Activated CD8-positive, alpha-beta T cell treated with anti-CD3 and anti-CD28 coated beads, Interleukin-2, amount 10 ng/mL, durations not matched to agents 7 days and 5 days (primary cell): ENCODE results near the gene MIOS. TPM values are rescaled to one million over a fixed set of nuclear protein-coding genes. Genes with fewer than 3 reads are reported as not detected.

Source experiments
- ATAC-seq: fragments of 150-1000 bp; cut with Tn5 transposase; one replicate; pipeline ENCODE4 v1.10.0; 2021; ENCODE audit warnings: moderate library complexity
- CTCF ChIA-PET: fragments of 350-600 bp; sonication (Branson Sonifier 250); formaldehyde crosslinking; loops from one replicate; lab custom pipeline; 2021; ENCODE audit warnings: antibody characterized with exemption; lab: Charles Lee
- POLR2A ChIA-PET: fragments of 350-600 bp; sonication (Branson Sonifier 250); formaldehyde crosslinking; loops from one replicate; lab custom pipeline; 2021; ENCODE audit warnings: antibody characterized with exemption; lab: Charles Lee
- DNase-seq: peaks from one replicate; pipeline ENCODE4 v3.0.0-alpha.2; 2020
- H3K27ac Mint-ChIP-seq: one replicate; pipeline ENCODE4 v1.8.0; 2021; ENCODE audit warnings: mild to moderate bottlenecking, mixed read lengths
- H3K27me3 Mint-ChIP-seq: one replicate; pipeline ENCODE4 v1.8.0; 2021; ENCODE audit warnings: low read depth, mixed read lengths
- H3K36me3 Mint-ChIP-seq: one replicate; pipeline ENCODE4 v1.8.0; 2021; ENCODE audit warnings: low read depth, mixed read lengths
- H3K4me1 Mint-ChIP-seq: one replicate; pipeline ENCODE4 v1.8.0; 2021; ENCODE audit warnings: low read depth, mixed read lengths
- H3K4me3 Mint-ChIP-seq: one replicate; pipeline ENCODE4 v1.8.0; 2021; ENCODE audit warnings: mild to moderate bottlenecking, mixed read lengths
- H3K9me3 Mint-ChIP-seq: one replicate; pipeline ENCODE4 v1.8.0; 2022; ENCODE audit warnings: mixed read lengths; ENCODE audit not compliant: insufficient read depth
- total RNA-seq, 2 experiments: library from RNA; stranded (reverse); gene quantifications; one replicate each; pipeline ENCODE4 v1.2.3, GENCODE V29; 2021

Gene MIOS
- total RNA-seq, 2 experiments from 2014 or later: 37.1 to 39.8 TPM

DNA sequence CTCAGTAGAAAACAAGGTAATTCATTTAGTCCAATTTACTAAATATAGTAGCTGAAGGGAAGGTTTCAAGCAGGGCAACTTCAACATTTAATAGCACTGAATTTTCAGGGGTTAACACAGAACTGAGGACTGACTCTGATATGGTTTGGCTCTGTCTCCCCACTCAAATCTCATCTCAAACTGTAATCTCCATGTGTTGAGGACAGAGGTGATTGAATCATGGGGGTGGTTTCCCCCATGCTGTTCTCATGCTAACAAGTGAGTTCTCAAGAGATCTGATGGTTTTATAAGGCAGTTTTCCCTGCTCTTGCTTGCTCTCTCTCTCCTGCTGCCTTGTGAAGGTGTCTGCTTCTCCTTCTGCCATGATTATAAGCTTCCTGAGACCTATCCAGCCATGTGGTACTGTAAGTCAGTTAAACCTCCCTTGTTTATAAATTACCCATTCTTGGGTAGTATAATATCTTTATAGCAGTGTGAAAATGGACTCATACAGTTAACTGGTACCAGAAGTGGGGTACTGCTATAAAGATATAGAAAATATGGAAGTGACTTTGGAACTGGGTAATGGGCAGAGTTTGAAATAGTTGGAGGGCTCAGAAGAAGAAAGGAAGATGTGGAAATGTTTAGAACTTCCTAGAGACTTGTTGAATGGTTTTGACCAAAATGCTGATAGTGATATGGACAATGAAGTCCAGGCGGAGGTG lies 64.1 kb downstream of the MIOS start:
- H3K36me3 Mint-ChIP-seq: peaks cover 7% of the 10 kb centered on the region
- no peak overlapping the region for H3K27ac Mint-ChIP-seq
- H3K27me3 Mint-ChIP-seq: peaks cover 2% of the 10 kb centered on the region
- H3K4me3 Mint-ChIP-seq: no peak overlapping the region
- CTCF ChIA-PET: no interaction called here
- H3K4me1 Mint-ChIP-seq: no peaks in the 10 kb centered on the region
- POLR2A ChIA-PET: no interaction called here
- DNase-seq (no peak), ATAC-seq (no peak)
- H3K9me3 Mint-ChIP-seq: peaks cover 6% of the 10 kb centered on the region

DNA sequence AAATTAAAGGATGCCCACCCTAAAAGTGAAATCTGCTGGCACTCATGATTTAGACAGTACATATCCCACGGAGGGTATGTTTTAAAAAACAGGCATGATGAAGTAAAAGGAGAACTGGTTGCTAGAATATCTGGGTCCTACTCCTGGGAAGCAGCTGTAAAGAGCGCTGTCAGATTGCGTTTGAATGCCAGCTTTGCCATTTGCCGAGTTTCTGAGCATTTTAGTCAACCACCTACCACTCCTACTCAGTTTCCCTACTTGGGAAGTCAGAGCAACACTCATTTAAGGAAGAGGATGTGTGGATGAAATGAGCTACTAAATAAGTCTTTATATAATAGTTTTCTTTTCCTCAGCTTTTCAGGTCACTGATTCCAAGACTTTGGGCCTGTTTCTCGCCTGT lies 72.7 kb downstream of the MIOS start:
- DNase-seq: no peak
- ATAC-seq: no peak
- Mint-ChIP-seq H3K36me3 (peaks cover 35% of the 10 kb centered on the region), H3K4me3 (peak overlapping the region; percentile 86), H3K27ac (peak overlapping the region; percentile 97), H3K9me3 (no peaks in the 10 kb centered on the region), H3K4me1 (peaks cover 33% of the 10 kb centered on the region), H3K27me3 (no peaks in the 10 kb centered on the region)
- CTCF ChIA-PET: interaction anchor here (1.0 to 2.8 kb wide), 3 partner anchors 42 to 656 kb away, joined by 3 to 24 read pairs (median 3); no protein-coding TSS in a partner anchor
- POLR2A ChIA-PET: interaction anchor here (0.7 to 2.7 kb wide), 8 partner anchors 24 to 558 kb away, joined by 3 to 25 read pairs (median 4); partner anchors contain the start of gene GLCCI1

DNA sequence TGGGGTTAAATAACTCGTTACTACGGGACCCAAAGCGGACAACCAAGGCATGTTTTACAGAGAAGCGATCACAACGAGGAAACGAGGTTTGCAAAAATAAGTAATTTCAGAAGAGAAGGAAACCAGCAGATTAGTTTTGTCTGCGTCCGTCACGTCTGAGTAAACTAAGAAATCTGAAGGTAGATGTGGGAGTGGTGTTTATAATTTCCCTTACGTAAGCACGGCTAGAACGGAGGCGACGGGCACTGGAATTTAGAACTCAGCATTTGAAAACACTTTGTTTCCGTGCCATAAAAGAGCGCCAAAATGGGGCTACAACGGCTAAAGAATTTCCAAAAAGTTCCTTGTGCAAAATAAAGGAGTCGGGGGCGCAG lies 73.2 kb downstream of the MIOS start:
- ChIA-PET POLR2A (interaction anchor here (0.7 to 2.7 kb wide), 11 partner anchors 12 to 558 kb away, joined by 3 to 25 read pairs (median 4); partner anchors contain the start of genes GLCCI1 and RPA3), CTCF (interaction anchor here (1.0 to 2.8 kb wide), 5 partner anchors 41 to 656 kb away, joined by 3 to 24 read pairs (median 4); no protein-coding TSS in a partner anchor)
- peak overlapping the region; percentile 86 for H3K4me3 Mint-ChIP-seq
- no peaks in the 10 kb centered on the region for H3K27me3 Mint-ChIP-seq
- H3K4me1 Mint-ChIP-seq: peaks cover 33% of the 10 kb centered on the region
- H3K36me3 Mint-ChIP-seq: peaks cover 38% of the 10 kb centered on the region
- peak; percentile 61 for DNase-seq
- no peaks in the 10 kb centered on the region for H3K9me3 Mint-ChIP-seq
- ATAC-seq: peak; percentile 21
- peak overlapping the region; percentile 97 for H3K27ac Mint-ChIP-seq

DNA sequence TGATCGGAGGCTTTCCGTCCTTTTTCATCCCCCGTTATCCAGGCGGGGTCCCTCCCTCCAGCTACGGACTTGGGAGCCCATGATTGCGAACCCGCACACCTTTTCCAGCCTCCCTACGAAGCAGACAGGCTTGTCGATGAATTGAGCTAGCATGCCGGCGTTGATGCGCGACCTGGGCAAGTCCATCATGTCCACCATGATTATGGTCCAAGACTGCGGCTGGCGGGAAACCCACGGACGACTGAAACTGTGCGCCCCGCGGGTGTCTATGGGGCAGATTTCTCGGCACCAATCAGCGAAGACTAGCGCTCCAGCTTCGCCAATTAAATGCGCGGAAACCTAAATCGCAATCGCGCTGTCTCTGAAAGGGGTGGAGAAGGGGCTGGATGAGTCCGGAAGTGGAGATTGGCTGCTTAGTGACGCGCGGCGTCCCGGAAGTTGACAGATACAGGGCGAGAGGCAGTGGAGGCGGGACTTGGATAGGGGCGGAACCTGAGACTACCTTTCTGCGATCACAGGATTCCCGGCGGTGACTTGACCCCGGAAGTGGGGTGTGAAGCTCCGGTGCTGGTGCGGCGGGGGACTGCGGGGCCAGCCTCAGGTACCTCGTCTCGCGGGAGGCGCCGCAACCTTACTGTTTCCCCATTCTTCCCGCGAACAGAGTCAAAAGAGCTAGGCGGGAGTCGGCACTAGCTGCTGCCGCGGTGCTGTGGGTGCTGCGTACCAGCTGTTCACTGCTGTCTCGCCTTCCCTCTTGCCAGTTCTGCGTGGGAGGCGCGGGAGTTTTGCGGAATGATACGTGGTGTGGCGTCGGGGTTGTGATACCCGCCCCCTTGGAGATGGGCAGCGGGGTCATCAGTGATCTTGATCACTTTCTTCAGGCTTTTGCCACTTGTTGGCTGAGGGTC lies 73.8 kb downstream of the MIOS start, which contains the start of gene UMAD1:
Gene UMAD1 (plus strand): TSS at position 532 of the 908 bp plus-strand sequence. CDS start 32,620 bp downstream, outside the sequence.
- Mint-ChIP-seq H3K27me3 (no peaks in the 10 kb centered on the region), H3K4me1 (peaks cover 33% of the 10 kb centered on the region), H3K27ac (peak within 1 kb of the TSS; percentile 97), H3K4me3 (peak within 1 kb of the TSS; percentile 86), H3K36me3 (peaks cover 37% of the 10 kb centered on the region), H3K9me3 (no peaks in the 10 kb centered on the region)
- POLR2A ChIA-PET: interaction anchor here (0.7 to 2.7 kb wide), 20 partner anchors 9 to 573 kb away, joined by 3 to 25 read pairs (median 4); partner anchors contain the start of genes C1GALT1, GLCCI1 and RPA3
- DNase-seq (peak; percentile 99), ATAC-seq (peak; percentile 96)
- CTCF ChIA-PET: interaction anchor here (0.7 to 2.8 kb wide), 11 partner anchors 15 to 655 kb away, joined by 3 to 24 read pairs (median 3); no protein-coding TSS in a partner anchor

DNA sequence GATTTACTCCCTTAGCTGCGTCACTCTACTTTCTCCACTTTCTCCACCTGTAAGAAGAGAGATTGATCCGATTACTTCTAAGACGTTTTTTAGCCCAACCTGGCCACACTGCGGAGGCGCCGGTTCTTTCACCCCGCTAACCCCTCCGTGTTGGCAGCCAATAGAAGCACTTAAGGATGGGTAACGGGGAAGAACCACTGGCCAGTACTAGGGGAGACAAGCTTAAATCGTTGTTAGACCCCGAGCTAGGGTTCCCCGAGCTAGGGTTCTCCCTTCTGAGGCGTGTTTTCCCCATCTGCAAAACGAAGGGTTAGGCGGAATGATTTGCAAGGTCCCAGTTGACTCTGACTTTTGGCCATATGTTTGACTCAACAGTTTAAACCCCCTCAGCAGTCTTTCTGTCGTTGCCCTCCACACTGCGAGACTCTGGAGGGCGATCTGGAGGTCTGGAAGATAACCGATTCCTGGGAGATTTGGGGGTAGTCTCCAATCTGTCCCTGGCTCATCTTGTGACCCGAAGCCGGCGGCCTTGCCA lies 74.5 kb downstream of the MIOS start:
- Mint-ChIP-seq H3K27ac (peak overlapping the region; percentile 97), H3K4me3 (peak overlapping the region; percentile 86), H3K9me3 (no peaks in the 10 kb centered on the region), H3K4me1 (peaks cover 33% of the 10 kb centered on the region), H3K27me3 (no peaks in the 10 kb centered on the region), H3K36me3 (peaks cover 39% of the 10 kb centered on the region)
- DNase-seq (no peak), ATAC-seq (peak; percentile 10)
- ChIA-PET POLR2A (interaction anchor here (0.6 to 2.7 kb wide), 18 partner anchors 8 to 653 kb away, joined by 3 to 25 read pairs (median 3); partner anchors contain the start of genes C1GALT1, GLCCI1 and RPA3), CTCF (interaction anchor here (0.9 to 2.8 kb wide), 9 partner anchors 14 to 576 kb away, joined by 3 to 24 read pairs (median 4); no protein-coding TSS in a partner anchor)

DNA sequence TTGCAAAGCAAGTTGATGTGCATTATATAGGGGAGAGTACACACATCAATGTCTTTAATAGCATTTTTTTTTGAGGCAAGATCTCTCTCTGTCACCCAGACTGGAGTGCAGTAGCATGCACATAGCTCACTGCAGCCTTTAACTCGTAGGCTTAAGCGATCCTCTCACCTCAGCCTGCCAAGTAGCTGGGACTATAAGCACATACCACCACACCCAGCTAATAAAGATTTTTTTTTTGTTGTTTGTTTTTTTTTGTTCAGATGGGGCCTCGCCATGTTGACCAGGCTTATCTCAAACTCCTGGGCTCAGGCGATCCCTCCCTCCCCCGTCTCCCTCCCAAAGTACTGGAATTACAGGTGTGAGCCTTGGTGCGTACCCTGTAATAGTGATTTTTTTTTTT lies 75.4 kb downstream of the MIOS start:
- Mint-ChIP-seq H3K4me1 (peaks cover 33% of the 10 kb centered on the region), H3K4me3 (peak overlapping the region; percentile 86), H3K9me3 (no peaks in the 10 kb centered on the region), H3K27ac (no peak overlapping the region), H3K36me3 (peaks cover 41% of the 10 kb centered on the region), H3K27me3 (no peaks in the 10 kb centered on the region)
- no peak for ATAC-seq
- ChIA-PET POLR2A (interaction anchor here (0.6 to 2.7 kb wide), 5 partner anchors 11 to 653 kb away, joined by 3 to 25 read pairs (median 3); no protein-coding TSS in a partner anchor), CTCF (interaction anchor here (1.0 to 2.5 kb wide), 3 partner anchors 71 to 393 kb away, joined by 3 to 8 read pairs (median 4); no protein-coding TSS in a partner anchor)
- no peak for DNase-seq

DNA sequence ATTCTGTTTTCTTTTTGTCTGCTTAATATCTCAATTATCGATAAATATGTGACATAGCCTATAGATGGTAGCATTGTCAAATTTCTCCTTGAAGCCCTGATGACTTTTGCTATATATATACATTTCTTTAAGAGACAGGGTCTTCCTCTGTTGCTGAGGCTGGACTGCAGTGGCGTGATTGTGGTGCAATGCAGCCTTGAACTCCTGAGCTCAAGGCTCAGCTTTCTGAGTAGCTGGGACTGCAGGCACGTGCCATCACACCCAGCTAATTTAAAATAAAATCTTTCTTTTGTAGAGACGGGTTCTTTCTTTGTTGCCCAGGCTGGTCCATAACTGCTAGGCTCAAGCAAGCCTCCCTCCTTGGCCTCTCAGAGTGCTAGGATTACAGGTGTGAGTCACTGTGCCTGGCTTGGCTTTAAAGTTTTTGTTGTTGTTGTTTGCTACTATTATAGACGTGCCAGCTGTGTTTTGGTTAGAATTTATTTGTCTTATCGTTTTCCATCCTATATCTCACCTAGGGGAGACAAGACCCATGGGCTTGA lies 80.9 kb downstream of the MIOS start:
- H3K4me1 Mint-ChIP-seq: peaks cover 18% of the 10 kb centered on the region
- no peak for ATAC-seq
- peaks cover 33% of the 10 kb centered on the region for H3K36me3 Mint-ChIP-seq
- ChIA-PET CTCF (interaction anchor here (1.4 kb wide), 1 partner anchor 34 kb away, joined by 5 read pairs; no protein-coding TSS in a partner anchor), POLR2A (no interaction called here)
- H3K9me3 Mint-ChIP-seq: no peaks in the 10 kb centered on the region
- no peak overlapping the region for H3K4me3 Mint-ChIP-seq
- no peak for DNase-seq
- no peak overlapping the region for H3K27ac Mint-ChIP-seq
- no peaks in the 10 kb centered on the region for H3K27me3 Mint-ChIP-seq

DNA sequence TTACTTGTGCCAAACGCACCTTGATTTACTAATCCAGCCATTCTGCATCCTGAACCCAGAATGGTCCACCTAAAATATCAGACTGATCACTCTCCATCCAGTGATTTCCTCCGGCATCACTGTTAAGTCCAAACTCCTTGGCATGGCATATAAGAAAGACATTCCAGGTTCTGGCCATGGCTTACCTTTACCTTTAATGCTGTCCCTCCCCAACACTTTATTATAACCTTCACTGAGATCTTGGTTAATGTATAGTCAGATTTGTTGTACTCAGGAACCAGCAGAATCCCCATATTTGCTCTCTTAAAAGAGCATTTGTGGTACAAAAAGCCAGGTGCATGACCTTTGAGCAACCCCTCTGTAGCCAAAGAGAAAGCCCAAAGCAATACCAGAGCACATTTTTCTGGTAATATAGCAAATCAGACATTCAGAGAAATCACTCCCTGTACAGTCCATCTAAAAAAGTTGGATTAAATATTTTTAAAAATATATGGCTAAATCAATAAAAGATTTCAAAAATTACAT lies 84.1 kb downstream of the MIOS start:
- no peak overlapping the region for H3K4me3 Mint-ChIP-seq
- DNase-seq (no peak), ATAC-seq (no peak)
- ChIA-PET CTCF (interaction anchor here (1.8 kb wide), 1 partner anchor 30 kb away, joined by 4 read pairs; no protein-coding TSS in a partner anchor), POLR2A (no interaction called here)
- H3K36me3 Mint-ChIP-seq: peaks cover 13% of the 10 kb centered on the region
- no peak overlapping the region for H3K27ac Mint-ChIP-seq
- H3K4me1 Mint-ChIP-seq: peaks cover 16% of the 10 kb centered on the region
- no peaks in the 10 kb centered on the region for H3K9me3 Mint-ChIP-seq
- H3K27me3 Mint-ChIP-seq: no peaks in the 10 kb centered on the region

DNA sequence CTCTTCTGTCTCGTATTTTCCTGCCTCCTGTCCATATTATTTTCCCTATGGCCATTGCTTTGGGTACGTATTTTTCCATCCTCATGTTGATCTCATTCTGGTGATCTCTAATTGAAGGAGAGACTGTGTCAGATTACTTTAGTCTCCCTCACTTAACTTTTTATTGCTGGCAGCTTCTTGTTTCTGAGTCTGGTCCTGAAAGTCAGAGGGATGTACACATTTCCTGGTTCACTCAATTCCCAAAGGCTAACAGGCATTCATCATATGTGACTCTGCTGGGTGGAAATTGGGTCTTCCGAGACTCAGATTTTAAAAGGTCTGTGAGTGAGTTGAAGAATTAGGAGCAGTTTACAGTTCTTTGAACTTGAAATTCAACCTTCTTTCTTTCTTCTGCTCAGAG lies 84.8 kb downstream of the MIOS start:
- Mint-ChIP-seq H3K4me3 (no peak overlapping the region), H3K9me3 (no peaks in the 10 kb centered on the region), H3K27me3 (no peaks in the 10 kb centered on the region), H3K36me3 (peaks cover 11% of the 10 kb centered on the region), H3K4me1 (peaks cover 16% of the 10 kb centered on the region), H3K27ac (peak overlapping the region; percentile 39)
- DNase-seq (no peak), ATAC-seq (no peak)
- ChIA-PET POLR2A (interaction anchor here (1.1 kb wide), 1 partner anchor 11 kb away, joined by 4 read pairs; the partner anchor contains the start of gene UMAD1), CTCF (interaction anchor here (0.9 to 1.8 kb wide), 3 partner anchors 15 to 36 kb away, joined by 3 to 6 read pairs (median 4); no protein-coding TSS in a partner anchor)

DNA sequence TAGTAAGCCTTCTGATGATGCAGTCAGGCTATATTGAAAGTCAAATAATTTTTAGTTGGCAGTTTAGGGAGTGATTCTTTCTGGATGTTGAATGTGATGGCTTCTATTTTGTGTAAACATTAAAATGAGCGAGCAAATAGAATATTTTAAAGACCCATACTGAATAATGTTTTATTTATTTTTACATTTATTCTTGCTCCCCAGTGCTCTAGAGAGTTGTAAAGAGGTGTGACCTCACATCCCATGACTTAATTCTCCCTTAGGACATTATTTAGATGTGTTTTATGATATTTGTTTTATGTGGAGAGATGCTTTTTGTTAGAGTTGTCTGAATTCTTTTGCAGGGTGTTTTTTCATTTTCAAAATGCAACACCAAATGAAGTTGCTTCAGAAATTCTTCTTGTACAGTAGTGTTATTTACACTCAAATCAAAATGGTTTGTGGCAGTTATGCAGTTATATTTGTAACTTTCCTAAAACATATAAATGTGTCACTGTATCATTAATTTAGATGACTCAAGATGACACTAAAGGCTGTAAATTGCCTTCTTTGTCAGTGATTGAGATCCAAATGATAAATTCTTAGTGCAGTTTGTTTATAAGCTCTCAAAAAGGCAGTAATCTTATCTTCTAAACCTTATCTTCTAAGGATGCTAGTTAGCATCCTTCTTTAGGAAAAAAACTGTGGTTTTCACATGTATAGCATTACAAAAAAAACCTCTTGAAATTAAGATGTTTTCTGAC lies 86.3 kb downstream of the MIOS start:
- Mint-ChIP-seq H3K27ac (no peak overlapping the region), H3K27me3 (no peaks in the 10 kb centered on the region), H3K4me1 (peaks cover 16% of the 10 kb centered on the region), H3K4me3 (no peak overlapping the region), H3K9me3 (peaks cover 10% of the 10 kb centered on the region), H3K36me3 (peaks cover 16% of the 10 kb centered on the region)
- DNase-seq (no peak), ATAC-seq (no peak)
- POLR2A ChIA-PET: interaction anchor here (0.9 kb wide), 1 partner anchor 11 kb away, joined by 3 read pairs; no protein-coding TSS in a partner anchor
- CTCF ChIA-PET: interaction anchor here (0.7 to 1.8 kb wide), 5 partner anchors 8 to 415 kb away, joined by 3 to 6 read pairs (median 3); no protein-coding TSS in a partner anchor
